IPS-NIHi11 (cell line): ENCODE data around the gene CHRNA4.

ENCODE experiments used
- DNase-seq: peaks from one replicate; pipeline ENCODE4 v3.0.0; 2012; ENCODE audit warnings: mixed read lengths, low spot score

The CHRNA4 gene

GRCh38 chr20:63377256-63377941, 16.2 kb upstream of the CHRNA4 start:
- DNase-seq: peak; percentile 81

- no peak for DNase-seq
These were observed 15.4 kb upstream of the CHRNA4 start for GRCh38 chr20:63376283-63377250.

GRCh38 chr20:63375438-63375837, 14.3 kb upstream of the CHRNA4 start:
- no peak for DNase-seq

- DNase-seq: no peak
These were observed 13.4 kb upstream of the CHRNA4 start for GRCh38 chr20:63374504-63374903.

- DNase-seq: no peak
These were observed 12.8 kb upstream of the CHRNA4 start for GRCh38 chr20:63373996-63374395.

GRCh38 chr20:63372971-63373885, 12.1 kb upstream of the CHRNA4 start:
- no peak for DNase-seq

- no peak for DNase-seq
These were observed 10.2 kb upstream of the CHRNA4 start for GRCh38 chr20:63371291-63371865.

GRCh38 chr20:63370618-63371187, 9.6 kb upstream of the CHRNA4 start:
- no peak for DNase-seq

GRCh38 chr20:63369724-63370617, 8.8 kb upstream of the CHRNA4 start:
- DNase-seq: no peak

GRCh38 chr20:63369024-63369530, 7.9 kb upstream of the CHRNA4 start:
- DNase-seq: no peak

- no peak for DNase-seq
These were observed 7.0 kb upstream of the CHRNA4 start for GRCh38 chr20:63368151-63368550.

- DNase-seq: no peak
These were observed 6.4 kb upstream of the CHRNA4 start for GRCh38 chr20:63367446-63368055.

- no peak for DNase-seq
These were observed 5.5 kb upstream of the CHRNA4 start for GRCh38 chr20:63366390-63367365.

GRCh38 chr20:63365601-63366389, 4.6 kb upstream of the CHRNA4 start:
- DNase-seq: no peak

- no peak for DNase-seq
These were observed 3.8 kb upstream of the CHRNA4 start for GRCh38 chr20:63364801-63365585.

GRCh38 chr20:63363981-63364561, 2.9 kb upstream of the CHRNA4 start:
- no peak for DNase-seq
